GM19240 (cell line): ENCODE data around the gene GPC1.
A peak's percentile ranks its signal among the peaks of the same experiment; 100 is the strongest.

Experiments
- DNase-seq: peaks from one replicate; pipeline ENCODE4 v3.0.0; 2011; ENCODE audit warnings: low spot score; ENCODE audit not compliant: insufficient read length

GPC1 gene

GRCh38 chr2:240429341-240429871 is 6.1 kb upstream of the GPC1 start:
- no peak for DNase-seq

- DNase-seq, result no peak
These were observed 5.5 kb upstream of the GPC1 start for GRCh38 chr2:240429872-240430491.

- no peak for DNase-seq
These were observed 4.9 kb upstream of the GPC1 start for GRCh38 chr2:240430595-240430994.

GRCh38 chr2:240431271-240431660 is 4.2 kb upstream of the GPC1 start:
- no peak for DNase-seq

- DNase-seq, result no peak
These were observed 3.6 kb upstream of the GPC1 start for GRCh38 chr2:240431661-240432424.

- no peak for DNase-seq
These were observed 3.0 kb upstream of the GPC1 start for GRCh38 chr2:240432430-240432819.

- DNase-seq, result no peak
These were observed 2.4 kb upstream of the GPC1 start for GRCh38 chr2:240432820-240433801.

- no peak for DNase-seq
These were observed 1.3 kb upstream of the GPC1 start for GRCh38 chr2:240433973-240434727.

- peak; percentile 78 for DNase-seq
These were observed 571 bp upstream of the GPC1 start for GRCh38 chr2:240434728-240435456.

- DNase-seq, result no peak
These were observed 652 bp downstream of the GPC1 start for GRCh38 chr2:240435948-240436682.

- no peak for DNase-seq
These were observed 1.5 kb downstream of the GPC1 start for GRCh38 chr2:240436683-240437550.

GRCh38 chr2:240437551-240437860 is 2.0 kb downstream of the GPC1 start:
- DNase-seq, result no peak

GRCh38 chr2:240437861-240438809 is 2.7 kb downstream of the GPC1 start:
- peak; percentile 92 for DNase-seq

GRCh38 chr2:240438810-240439697 is 3.6 kb downstream of the GPC1 start:
- DNase-seq, result no peak

- DNase-seq, result no peak
These were observed 4.3 kb downstream of the GPC1 start for GRCh38 chr2:240439698-240440151.

- DNase-seq, result no peak
These were observed 4.8 kb downstream of the GPC1 start for GRCh38 chr2:240440251-240440650.
